ENCODE results near the gene EDIL3.

DNA sequence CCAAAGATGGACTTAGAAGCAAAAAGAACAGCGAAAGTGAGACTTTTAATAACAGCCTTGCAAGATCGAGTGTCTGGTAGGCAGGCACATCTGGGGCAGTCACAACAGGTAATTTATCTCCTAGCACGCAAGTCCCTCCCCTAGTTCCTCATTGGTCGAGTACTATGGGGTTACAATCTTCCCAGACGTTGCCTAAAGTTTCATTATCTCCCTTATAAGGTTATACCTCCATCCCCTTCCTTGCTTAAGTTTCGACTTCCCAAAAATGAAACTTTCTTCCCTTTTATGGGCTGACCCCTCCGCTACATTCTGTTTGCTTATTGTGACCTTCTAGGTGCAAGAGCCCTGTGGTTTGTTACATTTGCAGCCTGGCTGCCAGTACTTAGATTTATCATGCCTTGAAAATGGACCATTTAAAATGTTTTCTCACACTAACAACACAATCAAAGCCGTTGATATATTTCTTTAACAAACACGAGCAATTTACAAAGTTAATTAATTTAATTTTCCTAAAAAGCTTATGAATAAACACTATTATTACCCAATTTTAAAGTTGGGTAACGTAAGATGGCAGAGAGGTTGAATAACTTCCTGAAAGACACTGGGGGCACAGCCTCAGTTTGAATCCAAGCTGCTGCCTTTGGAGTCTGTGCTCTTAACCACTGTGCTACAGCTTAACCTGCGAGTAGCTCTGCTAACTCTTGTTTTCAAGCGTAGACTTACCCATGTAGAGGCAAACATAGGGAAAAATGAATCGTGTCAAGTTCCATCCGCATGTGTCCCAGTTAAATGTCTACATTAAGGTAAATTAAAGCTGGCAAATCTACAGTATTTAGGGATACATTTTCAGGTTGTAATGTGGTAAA lies 91.7 kb downstream of the EDIL3 start:
- TF ChIP-seq, protein P1, sequence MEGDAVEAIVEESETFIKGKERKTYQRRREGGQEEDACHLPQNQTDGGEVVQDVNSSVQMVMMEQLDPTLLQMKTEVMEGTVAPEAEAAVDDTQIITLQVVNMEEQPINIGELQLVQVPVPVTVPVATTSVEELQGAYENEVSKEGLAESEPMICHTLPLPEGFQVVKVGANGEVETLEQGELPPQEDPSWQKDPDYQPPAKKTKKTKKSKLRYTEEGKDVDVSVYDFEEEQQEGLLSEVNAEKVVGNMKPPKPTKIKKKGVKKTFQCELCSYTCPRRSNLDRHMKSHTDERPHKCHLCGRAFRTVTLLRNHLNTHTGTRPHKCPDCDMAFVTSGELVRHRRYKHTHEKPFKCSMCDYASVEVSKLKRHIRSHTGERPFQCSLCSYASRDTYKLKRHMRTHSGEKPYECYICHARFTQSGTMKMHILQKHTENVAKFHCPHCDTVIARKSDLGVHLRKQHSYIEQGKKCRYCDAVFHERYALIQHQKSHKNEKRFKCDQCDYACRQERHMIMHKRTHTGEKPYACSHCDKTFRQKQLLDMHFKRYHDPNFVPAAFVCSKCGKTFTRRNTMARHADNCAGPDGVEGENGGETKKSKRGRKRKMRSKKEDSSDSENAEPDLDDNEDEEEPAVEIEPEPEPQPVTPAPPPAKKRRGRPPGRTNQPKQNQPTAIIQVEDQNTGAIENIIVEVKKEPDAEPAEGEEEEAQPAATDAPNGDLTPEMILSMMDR (IDR thresholded peaks at IDR 0.05) = no peak
- TF ChIP-seq POLR2AphosphoS5 (IDR thresholded peaks at IDR 0.05; ENCODE audit: low read depth, low read length) = no peak
- TF ChIP-seq, protein P2, sequence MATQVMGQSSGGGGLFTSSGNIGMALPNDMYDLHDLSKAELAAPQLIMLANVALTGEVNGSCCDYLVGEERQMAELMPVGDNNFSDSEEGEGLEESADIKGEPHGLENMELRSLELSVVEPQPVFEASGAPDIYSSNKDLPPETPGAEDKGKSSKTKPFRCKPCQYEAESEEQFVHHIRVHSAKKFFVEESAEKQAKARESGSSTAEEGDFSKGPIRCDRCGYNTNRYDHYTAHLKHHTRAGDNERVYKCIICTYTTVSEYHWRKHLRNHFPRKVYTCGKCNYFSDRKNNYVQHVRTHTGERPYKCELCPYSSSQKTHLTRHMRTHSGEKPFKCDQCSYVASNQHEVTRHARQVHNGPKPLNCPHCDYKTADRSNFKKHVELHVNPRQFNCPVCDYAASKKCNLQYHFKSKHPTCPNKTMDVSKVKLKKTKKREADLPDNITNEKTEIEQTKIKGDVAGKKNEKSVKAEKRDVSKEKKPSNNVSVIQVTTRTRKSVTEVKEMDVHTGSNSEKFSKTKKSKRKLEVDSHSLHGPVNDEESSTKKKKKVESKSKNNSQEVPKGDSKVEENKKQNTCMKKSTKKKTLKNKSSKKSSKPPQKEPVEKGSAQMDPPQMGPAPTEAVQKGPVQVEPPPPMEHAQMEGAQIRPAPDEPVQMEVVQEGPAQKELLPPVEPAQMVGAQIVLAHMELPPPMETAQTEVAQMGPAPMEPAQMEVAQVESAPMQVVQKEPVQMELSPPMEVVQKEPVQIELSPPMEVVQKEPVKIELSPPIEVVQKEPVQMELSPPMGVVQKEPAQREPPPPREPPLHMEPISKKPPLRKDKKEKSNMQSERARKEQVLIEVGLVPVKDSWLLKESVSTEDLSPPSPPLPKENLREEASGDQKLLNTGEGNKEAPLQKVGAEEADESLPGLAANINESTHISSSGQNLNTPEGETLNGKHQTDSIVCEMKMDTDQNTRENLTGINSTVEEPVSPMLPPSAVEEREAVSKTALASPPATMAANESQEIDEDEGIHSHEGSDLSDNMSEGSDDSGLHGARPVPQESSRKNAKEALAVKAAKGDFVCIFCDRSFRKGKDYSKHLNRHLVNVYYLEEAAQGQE (IDR thresholded peaks at IDR 0.05; ENCODE audit: insufficient read depth in 1 of 2, low read depth in 2 of 2, low read length in 1 of 2) = no peak
